ENCODE measurements around the gene CITED2.
"Not testable (repeated sequence)": the region's sequence is repeated elsewhere in the genome, so short reads cannot be mapped to it uniquely, and the experiment has no call there.

CITED2 gene, protein sequence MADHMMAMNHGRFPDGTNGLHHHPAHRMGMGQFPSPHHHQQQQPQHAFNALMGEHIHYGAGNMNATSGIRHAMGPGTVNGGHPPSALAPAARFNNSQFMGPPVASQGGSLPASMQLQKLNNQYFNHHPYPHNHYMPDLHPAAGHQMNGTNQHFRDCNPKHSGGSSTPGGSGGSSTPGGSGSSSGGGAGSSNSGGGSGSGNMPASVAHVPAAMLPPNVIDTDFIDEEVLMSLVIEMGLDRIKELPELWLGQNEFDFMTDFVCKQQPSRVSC

DNA sequence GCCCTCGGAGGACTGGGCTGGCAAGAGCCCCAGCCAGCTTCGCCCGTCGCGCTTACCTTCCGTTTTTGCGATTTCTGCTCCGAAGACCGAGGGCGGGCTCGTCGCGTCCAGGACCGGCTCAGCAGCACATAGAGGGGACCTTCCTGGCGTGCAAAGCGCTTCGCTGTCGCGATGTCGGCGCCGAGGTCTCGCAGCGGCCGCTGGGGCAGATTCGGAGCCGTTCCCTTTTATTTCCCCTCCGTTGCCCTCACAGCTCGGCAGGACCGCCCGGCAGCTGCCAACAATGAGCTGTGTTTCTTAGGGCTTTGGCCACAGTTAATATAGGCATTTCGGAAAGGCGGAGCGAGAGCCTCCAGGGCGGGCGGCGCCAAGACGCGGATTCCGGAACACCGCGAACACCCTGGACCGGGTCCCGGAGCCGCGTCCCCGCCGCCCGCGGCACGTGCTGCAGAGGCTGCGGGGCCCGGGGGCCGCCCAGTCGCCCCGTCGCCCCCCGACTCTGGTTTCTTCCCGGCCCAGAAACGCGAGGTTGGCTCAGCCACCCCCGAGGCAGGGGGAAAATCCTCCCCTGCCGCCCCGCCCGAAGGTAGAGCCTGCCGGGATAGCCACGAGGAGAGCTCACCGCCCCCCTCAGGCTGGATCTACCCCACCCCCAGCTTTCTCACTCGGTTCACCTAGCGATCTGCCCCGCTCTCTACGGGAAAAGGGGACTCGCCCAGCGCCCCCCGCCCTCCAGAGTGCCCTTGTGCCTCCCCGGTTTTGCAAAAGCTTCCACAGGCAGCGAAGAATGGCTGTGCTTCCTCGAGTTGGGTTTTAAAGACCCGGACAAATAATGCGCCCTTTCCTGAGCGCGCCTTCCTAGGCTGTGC lies at the start of gene CITED2:
CITED2 (minus strand) TSS at position 292 of the 869 bp plus-strand sequence. CDS start 704 bp downstream, outside the sequence.
- Mint-ChIP-seq H3K27me3 (no peaks in the 10 kb centered on the region), H3K36me3 (no peaks in the 10 kb centered on the region), H3K4me1 (peaks cover 11% of the 10 kb centered on the region), H3K4me3 (peak within 1 kb of the TSS; percentile 97), H3K9me3 (no peaks in the 10 kb centered on the region), H3K27ac (peak within 1 kb of the TSS; percentile 95)
- peak; percentile 89 for ATAC-seq

DNA sequence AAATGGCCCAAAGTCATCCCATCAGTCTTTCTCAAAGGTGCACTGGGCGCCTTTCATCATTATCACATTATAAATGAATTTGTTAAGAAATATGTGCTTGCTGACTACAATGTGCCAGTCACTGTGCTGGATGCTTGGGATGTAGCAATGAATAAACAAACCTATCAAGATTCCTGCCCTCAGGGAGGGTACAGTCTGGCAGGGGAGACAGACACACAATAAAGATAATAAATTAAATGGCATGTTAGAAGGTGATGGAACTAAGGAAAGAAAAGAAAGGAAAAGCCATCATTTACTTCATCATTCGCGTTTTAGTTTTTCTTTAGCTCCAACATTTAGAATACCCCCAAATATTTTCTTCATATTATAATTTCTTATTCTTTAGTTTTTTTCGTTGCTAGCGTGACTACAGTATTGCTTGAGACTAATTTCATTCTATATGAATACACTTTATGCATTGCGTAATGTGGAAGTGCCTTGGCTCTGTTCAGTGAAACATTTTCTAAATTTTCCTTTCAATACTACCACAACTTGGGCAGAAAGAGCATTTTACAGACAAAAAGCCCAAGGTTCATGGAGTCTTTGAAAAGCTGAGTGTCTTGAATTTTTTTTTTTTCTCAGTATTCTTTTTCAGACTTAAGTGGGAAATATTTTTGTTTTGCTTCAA lies 48.7 kb upstream of the CITED2 start:
- no peaks in the 10 kb centered on the region for H3K27me3 Mint-ChIP-seq
- ATAC-seq, result no peak
- peaks cover 5% of the 10 kb centered on the region for H3K36me3 Mint-ChIP-seq
- no peak overlapping the region for H3K4me3 Mint-ChIP-seq
- no peaks in the 10 kb centered on the region for H3K9me3 Mint-ChIP-seq
- no peaks in the 10 kb centered on the region for H3K4me1 Mint-ChIP-seq
- H3K27ac Mint-ChIP-seq, result no peak overlapping the region

DNA sequence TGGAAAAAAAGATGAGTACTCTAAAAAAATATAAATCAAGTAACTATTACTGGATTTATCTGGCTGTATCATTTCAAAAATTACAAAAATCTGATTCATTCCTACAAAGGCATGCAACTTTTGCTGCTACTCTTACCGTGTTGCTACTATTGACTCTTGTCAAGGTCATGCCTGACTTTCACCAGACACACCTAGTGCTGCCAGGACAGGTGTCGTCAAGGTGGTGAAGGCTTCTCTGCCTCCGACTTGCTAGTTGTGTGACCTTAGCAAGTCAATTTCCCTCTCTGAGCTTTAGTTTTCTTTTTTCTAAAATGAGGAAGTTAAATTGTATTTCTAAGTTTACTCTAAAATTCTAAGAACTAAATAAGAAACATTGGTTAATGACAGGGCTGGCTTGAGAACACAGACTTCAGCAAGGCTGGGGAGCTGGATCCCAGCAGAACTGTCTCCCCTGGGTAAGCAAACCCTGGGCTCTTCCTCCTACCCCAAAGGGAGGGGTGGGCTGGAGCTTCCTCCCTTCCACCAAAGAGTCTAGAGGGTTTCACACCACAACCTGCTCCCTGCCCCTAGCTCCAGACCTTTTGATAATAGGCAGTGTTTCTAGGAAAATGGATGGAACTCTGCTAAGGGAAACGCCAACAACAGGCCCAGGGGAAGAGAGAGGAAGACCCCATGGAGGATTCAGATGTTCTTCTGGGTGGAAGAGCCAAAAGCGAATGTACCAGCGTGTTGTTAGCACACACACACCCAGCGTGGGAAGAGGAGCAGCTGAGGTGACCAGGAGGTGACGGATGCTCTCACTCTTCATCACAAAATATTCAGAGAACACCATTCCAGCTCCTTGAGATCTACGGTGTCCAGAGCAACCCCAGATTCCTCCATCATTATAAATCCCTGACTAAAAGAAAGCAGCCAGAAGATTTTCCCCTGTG lies 47.9 kb upstream of the CITED2 start:
- Mint-ChIP-seq H3K9me3 (no peaks in the 10 kb centered on the region), H3K27me3 (no peaks in the 10 kb centered on the region), H3K36me3 (peaks cover 5% of the 10 kb centered on the region), H3K4me1 (no peaks in the 10 kb centered on the region), H3K27ac (no peak overlapping the region), H3K4me3 (no peak overlapping the region)
- ATAC-seq, result no peak

DNA sequence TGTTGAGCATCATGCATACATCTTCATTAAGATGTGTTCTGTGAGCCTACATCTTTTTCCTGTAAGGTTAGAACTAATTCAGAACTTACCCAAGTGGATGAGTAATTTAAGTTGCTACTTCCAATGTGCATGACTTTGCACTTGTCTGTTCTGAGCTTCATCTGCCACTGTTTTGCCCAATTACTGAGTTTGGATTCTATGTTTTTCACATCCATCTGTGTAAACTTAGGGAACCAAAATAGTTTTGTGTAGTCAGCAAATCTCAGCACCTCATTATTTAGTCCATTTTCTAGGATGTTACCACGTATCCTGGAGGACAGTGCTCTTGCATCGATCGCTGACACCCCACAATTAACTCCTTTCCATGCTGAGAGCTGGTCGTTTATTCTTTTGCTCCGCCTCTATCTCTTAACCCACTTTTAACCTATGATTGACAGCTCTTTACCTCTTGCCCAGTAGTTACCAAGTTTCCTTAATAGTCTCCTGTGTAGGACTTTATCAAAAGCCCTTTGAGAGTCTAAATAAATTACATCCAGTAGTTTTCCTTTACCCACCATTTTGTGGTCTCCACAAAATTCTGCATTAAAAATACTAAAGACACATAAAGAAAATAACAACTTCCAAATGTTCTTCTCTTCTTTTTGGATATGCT lies 44.2 kb upstream of the CITED2 start:
- H3K27me3 Mint-ChIP-seq, result no peaks in the 10 kb centered on the region
- peaks cover 6% of the 10 kb centered on the region for H3K4me1 Mint-ChIP-seq
- ATAC-seq, result no peak
- peaks cover 5% of the 10 kb centered on the region for H3K36me3 Mint-ChIP-seq
- no peak overlapping the region for H3K4me3 Mint-ChIP-seq
- H3K27ac Mint-ChIP-seq, result no peak overlapping the region
- H3K9me3 Mint-ChIP-seq, result no peaks in the 10 kb centered on the region

DNA sequence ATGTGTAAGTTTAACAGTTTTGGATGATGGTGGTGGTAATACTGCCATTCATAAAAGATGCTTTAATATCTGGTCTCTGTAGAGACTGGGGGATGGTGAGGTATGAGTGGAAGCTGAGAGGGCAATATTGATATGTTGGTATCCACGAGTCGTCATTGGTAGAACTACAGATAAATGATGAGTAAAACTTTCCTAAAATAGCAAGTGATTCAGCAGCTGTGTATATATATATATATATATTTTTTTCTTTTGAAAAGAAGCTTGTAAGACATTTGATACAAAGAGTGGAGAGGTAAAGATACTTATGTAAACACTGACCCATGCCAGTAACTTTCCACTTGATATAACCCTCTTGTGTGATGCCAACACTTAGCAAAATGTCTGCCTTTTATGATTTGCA lies 41.7 kb upstream of the CITED2 start:
- no peak for ATAC-seq
- H3K36me3 Mint-ChIP-seq, result no peaks in the 10 kb centered on the region

DNA sequence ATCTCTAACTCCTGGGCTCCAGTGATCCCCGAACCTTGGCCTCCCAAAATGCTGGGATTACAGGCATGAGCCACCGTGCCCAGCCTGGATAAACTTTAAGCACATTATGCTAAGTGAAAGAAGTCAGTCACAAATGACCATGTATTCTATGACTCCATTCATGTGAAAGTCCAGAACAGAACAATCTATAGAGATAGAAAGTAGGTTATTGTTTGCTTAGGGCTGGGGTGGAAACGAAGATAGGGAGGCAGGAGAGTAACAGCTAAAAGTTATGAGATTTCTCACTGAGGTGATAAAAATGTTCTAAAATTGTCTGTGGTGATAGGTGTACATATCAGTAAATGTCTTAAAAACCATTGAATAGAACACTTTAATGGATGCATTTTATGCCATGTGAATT lies 40.9 kb upstream of the CITED2 start:
- Mint-ChIP-seq H3K36me3 (no peaks in the 10 kb centered on the region), H3K27ac (no peak overlapping the region), H3K27me3 (no peaks in the 10 kb centered on the region), H3K9me3 (no peaks in the 10 kb centered on the region), H3K4me3 (no peak overlapping the region), H3K4me1 (peaks cover 6% of the 10 kb centered on the region)
- no peak for ATAC-seq

More for the DNA sequence above, 41.7 kb upstream of the CITED2 start:
- Mint-ChIP-seq H3K4me3 (no peak overlapping the region), H3K9me3 (no peaks in the 10 kb centered on the region), H3K27me3 (no peaks in the 10 kb centered on the region), H3K27ac (no peak overlapping the region), H3K4me1 (peaks cover 6% of the 10 kb centered on the region)

DNA sequence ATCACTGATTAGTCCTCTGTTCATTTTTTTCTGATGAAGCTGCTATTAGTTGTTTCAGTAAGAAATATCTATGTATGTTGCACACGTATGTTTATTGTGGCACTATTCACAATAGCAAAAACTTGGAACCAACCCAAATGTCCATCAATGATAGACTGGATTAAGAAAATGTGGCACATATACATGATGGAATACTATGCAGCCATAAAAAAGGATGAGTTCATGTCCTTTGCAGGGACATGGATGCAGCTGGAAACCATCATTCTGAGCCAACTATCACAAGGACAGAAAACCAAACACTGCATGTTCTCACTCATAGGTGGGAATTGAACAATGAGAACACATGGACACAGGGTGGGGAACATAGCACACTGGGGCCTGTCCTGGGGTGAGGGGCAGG lies 37.7 kb upstream of the CITED2 start:
- H3K27ac Mint-ChIP-seq, H3K36me3 Mint-ChIP-seq, ATAC-seq, H3K4me1 Mint-ChIP-seq, H3K9me3 Mint-ChIP-seq, H3K4me3 Mint-ChIP-seq, H3K27me3 Mint-ChIP-seq: not testable (repeated sequence)

DNA sequence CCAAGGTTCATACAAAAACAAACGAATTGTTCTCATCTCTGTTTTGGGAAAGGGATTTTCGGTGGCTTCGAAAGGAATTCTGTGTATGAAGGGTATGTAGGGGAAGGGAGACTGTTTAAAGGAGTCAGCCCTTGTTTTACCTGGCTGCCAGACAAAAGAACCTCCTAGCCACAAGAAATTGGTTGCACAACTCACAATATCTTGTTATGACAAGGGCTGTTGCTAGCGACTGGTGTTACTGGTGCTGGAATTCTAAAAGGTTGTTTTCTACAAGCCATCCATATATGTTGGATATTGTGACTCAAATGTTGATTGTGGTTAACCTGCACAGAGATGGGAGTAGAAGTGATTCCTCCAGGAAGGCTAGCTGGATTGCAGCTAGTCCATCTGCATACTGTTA lies 34.6 kb upstream of the CITED2 start:
- no peak overlapping the region for H3K27ac Mint-ChIP-seq
- H3K36me3 Mint-ChIP-seq, result no peaks in the 10 kb centered on the region
- no peaks in the 10 kb centered on the region for H3K4me1 Mint-ChIP-seq

DNA sequence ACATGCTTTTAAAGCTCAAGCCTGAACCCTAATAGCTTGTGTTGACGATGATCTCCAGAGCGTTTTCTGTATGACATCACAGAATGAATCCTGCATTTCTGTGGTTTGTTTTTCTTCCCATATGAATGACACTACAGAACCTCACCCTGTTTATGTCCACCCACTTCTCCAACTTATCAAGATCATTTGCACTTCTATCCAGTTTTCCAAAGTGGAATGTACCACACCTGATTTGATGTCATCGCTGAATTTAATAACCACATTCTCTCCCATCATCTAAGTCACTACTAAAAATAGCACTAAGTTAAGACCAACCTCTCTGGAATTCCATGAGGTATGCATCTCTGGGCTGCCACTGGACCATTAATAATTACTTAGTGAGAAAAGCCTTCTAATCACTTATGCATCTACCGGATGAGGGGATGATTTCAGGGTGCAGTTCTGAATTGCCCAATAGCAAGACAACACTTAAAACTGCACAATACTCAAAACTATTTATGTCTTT lies 33.3 kb upstream of the CITED2 start:
- no peak for ATAC-seq
- Mint-ChIP-seq H3K27ac (no peak overlapping the region), H3K9me3 (no peaks in the 10 kb centered on the region), H3K27me3 (no peaks in the 10 kb centered on the region), H3K36me3 (no peaks in the 10 kb centered on the region), H3K4me3 (no peak overlapping the region), H3K4me1 (no peaks in the 10 kb centered on the region)

More for the DNA sequence above, 34.6 kb upstream of the CITED2 start:
- ATAC-seq, result no peak
- Mint-ChIP-seq H3K4me3 (no peak overlapping the region), H3K27me3 (no peaks in the 10 kb centered on the region), H3K9me3 (no peaks in the 10 kb centered on the region)

DNA sequence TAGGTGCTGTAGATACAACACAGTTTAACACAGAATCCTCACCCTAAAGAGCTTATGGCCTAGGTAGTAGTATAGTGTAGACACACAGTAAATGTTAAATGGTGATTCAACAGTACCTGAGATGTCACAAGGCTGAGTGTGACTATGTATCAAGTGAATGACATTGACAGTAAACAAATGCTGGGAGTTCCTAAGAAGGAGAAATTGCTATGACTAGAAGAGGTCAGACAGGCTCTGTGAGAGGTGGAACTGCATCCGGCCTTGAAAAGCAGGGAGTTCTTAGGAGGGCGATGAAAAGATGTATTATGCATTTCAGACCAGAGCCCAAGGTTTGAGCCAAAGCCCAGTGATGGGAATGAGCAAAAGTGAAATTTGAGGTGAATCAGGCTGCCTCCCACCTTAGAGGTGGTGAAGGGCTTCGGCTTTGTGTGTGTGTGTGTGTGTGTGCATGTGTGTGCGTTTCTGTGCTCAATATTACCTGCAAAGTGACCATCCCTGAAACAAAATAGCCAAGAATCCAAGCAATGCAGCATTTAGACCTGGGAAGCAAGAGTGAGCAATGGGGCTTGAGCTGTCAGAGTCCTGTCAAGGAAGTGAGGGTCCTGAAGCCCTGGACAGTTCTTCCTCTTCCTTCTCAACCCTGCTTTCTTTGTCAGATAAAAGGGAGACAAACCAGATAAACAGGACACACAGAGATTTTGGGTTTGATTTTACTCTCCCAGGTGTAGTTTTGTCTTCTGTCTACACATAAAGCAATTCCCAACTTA lies 32.3 kb upstream of the CITED2 start:
- H3K9me3 Mint-ChIP-seq, result no peaks in the 10 kb centered on the region
- ATAC-seq, result no peak
- H3K27ac Mint-ChIP-seq, result no peak overlapping the region
- no peaks in the 10 kb centered on the region for H3K4me1 Mint-ChIP-seq
- H3K4me3 Mint-ChIP-seq, result no peak overlapping the region
- H3K36me3 Mint-ChIP-seq, result no peaks in the 10 kb centered on the region
- no peaks in the 10 kb centered on the region for H3K27me3 Mint-ChIP-seq

DNA sequence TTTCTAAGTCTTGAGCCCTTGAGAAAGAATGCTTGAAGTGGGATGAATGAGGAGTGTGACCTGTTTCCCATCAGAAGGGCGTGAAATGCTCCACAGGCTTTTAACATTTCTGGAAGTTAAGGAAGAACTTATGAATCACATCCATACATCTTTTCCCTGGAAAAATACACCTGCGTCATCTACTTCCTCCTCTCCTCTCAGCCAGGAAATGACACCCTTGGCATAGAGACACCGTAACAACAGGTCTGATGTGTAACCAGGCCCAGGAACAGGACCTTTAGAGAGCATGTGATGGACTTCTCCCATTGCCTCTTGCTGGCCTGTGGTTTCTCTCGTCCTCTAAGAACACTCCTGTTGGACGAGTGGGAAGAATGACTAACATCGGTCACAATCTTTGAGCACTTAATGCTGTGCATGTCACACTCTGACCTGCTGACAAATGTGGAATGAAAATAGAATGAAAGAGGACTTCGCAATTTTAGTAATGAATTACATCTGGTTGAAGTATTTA lies 28.5 kb upstream of the CITED2 start:
- no peaks in the 10 kb centered on the region for H3K4me1 Mint-ChIP-seq
- H3K36me3 Mint-ChIP-seq, result peaks cover under 1% of the 10 kb centered on the region
- no peak for ATAC-seq
- H3K27ac Mint-ChIP-seq, result no peak overlapping the region
- no peak overlapping the region for H3K4me3 Mint-ChIP-seq
- no peaks in the 10 kb centered on the region for H3K27me3 Mint-ChIP-seq
- H3K9me3 Mint-ChIP-seq, result no peaks in the 10 kb centered on the region

DNA sequence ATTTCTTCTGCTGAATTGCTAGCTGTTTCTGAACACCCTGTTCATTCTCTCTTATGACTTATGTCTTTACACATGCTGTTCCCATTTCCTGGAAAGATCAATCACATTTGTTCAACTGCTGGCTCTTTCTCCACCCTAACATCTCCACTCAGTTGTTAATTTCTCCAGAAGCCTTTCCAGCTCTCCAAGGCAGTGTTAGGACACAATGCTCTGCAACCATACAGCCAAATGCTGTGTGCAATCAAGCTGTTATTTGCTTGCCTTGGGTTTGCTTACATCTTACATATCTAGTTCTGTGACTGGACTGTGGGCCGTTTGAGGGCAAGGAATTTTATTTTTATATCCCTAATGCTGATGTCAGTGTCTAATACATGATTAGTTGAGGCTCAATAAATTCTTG lies 24.2 kb upstream of the CITED2 start:
- Mint-ChIP-seq H3K4me1 (peaks cover under 1% of the 10 kb centered on the region), H3K27ac (no peak overlapping the region), H3K9me3 (no peaks in the 10 kb centered on the region), H3K27me3 (no peaks in the 10 kb centered on the region), H3K4me3 (no peak overlapping the region), H3K36me3 (peaks cover 6% of the 10 kb centered on the region)
- no peak for ATAC-seq

DNA sequence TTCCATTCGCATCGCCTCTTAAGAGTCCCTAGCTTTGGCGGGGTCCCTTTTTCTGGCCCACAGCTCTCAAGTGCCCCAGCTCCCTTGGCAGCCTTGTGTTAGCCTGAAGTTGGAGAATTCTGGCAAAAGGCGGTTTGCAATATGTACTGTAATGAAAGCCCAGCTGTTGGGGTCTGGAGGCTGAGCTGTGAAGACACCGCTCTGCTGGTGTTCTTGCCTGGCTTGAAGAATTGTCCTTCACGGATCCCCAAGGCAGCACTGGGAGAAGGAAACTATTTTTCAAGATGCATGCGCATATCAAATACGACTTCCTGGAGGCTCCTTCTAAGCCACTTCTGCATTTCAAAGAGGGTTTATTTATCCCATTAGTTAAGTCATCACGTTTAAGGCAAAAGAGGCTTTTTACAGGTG lies 21.4 kb upstream of the CITED2 start:
- Mint-ChIP-seq H3K27me3 (no peaks in the 10 kb centered on the region), H3K9me3 (no peaks in the 10 kb centered on the region), H3K36me3 (peaks cover 6% of the 10 kb centered on the region), H3K4me3 (no peak overlapping the region), H3K4me1 (peaks cover 13% of the 10 kb centered on the region), H3K27ac (no peak overlapping the region)
- no peak for ATAC-seq
